ENCODE data around the gene GPHN. TPM values are rescaled to one million over a fixed set of nuclear protein-coding genes. Genes with fewer than 3 reads are reported as not detected.

The GPHN gene
- total RNA-seq, 1 donor from 2014 or later = 12.5 TPM

DNA sequence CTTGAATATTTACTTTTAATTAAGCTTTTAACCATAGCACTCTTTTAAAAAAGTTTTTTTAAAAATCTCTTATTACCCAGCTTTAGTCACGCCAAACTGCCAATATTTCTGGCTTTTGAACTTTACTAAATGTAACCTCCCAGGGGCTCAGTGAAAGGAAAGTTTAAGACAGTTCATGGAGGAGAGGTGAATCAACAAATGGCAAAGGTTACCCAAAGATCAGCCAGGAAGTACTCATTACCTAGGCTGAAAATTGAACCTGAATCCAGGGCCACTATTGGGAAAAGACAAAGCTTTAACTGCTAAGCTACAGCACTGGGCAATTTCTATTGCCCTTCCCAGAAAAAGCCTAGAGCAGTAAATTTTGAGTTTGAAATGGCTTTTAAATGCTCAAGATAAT lies 282.2 kb downstream of the GPHN start:
- Histone ChIP-seq H3K9me3 (no peaks in the 10 kb centered on the region), H3K27ac (no peak overlapping the region)

DNA sequence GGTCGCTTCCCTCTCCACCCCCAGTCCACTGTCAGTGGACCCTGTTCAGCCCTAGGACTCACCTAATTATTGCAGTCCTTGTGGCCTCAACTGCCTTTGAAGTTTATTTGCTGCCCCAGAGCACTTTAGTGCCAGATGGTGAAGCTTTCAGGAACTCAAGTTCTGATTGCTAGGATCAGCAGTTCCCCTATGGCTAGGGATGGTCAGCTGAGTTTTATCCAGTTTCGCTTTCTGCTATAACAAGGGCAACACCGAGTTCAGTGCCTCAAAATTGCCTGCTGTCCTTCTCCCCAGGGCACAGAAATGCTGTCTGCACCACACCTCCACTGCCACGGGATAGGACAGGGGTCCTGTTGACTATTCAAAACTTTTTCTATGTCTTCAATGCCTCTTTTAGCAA lies 295.0 kb downstream of the GPHN start:
- H3K36me3 ChIP-seq = no peaks in the 10 kb centered on the region
- no peaks in the 10 kb centered on the region for H3K27me3 ChIP-seq
- DNase-seq (ENCODE audit: extremely low spot score in 2 of 2) = no peak
- no peak overlapping the region for H3K4me3 ChIP-seq
- intact Hi-C loops (cut with DNase I) = no loop called here
- no peaks in the 10 kb centered on the region for H3K9me3 ChIP-seq
- H3K27ac ChIP-seq = no peak overlapping the region
- no peak for TF ChIP-seq POLR2AphosphoS5 (IDR thresholded peaks at IDR 0.05; ENCODE audit: insufficient read depth in 1 of 2, low read depth in 1 of 2)
- TF ChIP-seq POLR2A (IDR thresholded peaks at IDR 0.05) = no peak
- TF ChIP-seq, protein P1, sequence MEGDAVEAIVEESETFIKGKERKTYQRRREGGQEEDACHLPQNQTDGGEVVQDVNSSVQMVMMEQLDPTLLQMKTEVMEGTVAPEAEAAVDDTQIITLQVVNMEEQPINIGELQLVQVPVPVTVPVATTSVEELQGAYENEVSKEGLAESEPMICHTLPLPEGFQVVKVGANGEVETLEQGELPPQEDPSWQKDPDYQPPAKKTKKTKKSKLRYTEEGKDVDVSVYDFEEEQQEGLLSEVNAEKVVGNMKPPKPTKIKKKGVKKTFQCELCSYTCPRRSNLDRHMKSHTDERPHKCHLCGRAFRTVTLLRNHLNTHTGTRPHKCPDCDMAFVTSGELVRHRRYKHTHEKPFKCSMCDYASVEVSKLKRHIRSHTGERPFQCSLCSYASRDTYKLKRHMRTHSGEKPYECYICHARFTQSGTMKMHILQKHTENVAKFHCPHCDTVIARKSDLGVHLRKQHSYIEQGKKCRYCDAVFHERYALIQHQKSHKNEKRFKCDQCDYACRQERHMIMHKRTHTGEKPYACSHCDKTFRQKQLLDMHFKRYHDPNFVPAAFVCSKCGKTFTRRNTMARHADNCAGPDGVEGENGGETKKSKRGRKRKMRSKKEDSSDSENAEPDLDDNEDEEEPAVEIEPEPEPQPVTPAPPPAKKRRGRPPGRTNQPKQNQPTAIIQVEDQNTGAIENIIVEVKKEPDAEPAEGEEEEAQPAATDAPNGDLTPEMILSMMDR (IDR thresholded peaks at IDR 0.05) = no peak
- H3K4me1 ChIP-seq = no peaks in the 10 kb centered on the region

More for the DNA sequence above, 282.2 kb downstream of the GPHN start:
- TF ChIP-seq, protein P1 (IDR thresholded peaks at IDR 0.05) = no peak
- TF ChIP-seq POLR2A (IDR thresholded peaks at IDR 0.05) (no peak), POLR2AphosphoS5 (IDR thresholded peaks at IDR 0.05; ENCODE audit: insufficient read depth in 1 of 2, low read depth in 1 of 2) (no peak)
- no peak for DNase-seq (ENCODE audit: extremely low spot score in 2 of 2)
- no peaks in the 10 kb centered on the region for H3K4me1 ChIP-seq
- H3K27me3 ChIP-seq = no peaks in the 10 kb centered on the region
- no peak overlapping the region for H3K4me3 ChIP-seq
- H3K36me3 ChIP-seq = no peaks in the 10 kb centered on the region
- intact Hi-C loops (cut with DNase I) = no loop called here

DNA sequence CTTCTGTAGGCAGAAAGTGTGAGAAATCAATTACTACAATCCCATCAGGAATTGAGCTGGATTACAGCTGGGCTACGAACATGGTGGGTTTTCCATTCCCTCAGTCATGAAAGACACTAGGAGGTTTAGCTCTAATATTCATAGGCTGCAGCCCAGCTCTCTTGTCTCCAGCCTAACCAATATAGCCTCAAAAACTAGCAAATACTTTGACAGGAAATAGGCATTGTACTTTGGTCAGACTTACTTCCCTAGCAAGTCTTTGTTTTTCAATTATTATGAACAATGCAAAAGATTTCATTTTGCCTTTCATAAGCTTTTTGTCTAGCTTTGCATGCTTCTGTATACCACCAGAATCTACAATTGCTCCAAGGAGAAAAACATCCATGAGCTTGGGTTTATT lies 296.2 kb downstream of the GPHN start:
- Histone ChIP-seq H3K36me3 (no peaks in the 10 kb centered on the region), H3K27me3 (no peaks in the 10 kb centered on the region), H3K27ac (no peak overlapping the region), H3K4me3 (no peak overlapping the region), H3K4me1 (no peaks in the 10 kb centered on the region), H3K9me3 (no peaks in the 10 kb centered on the region)
- no peak for DNase-seq (ENCODE audit: extremely low spot score in 2 of 2)
- TF ChIP-seq POLR2A (IDR thresholded peaks at IDR 0.05) = no peak
- TF ChIP-seq POLR2AphosphoS5 (IDR thresholded peaks at IDR 0.05; ENCODE audit: insufficient read depth in 1 of 2, low read depth in 1 of 2) = no peak
- TF ChIP-seq, protein P1 (IDR thresholded peaks at IDR 0.05) = no peak
- intact Hi-C loops (cut with DNase I) = no loop called here

DNA sequence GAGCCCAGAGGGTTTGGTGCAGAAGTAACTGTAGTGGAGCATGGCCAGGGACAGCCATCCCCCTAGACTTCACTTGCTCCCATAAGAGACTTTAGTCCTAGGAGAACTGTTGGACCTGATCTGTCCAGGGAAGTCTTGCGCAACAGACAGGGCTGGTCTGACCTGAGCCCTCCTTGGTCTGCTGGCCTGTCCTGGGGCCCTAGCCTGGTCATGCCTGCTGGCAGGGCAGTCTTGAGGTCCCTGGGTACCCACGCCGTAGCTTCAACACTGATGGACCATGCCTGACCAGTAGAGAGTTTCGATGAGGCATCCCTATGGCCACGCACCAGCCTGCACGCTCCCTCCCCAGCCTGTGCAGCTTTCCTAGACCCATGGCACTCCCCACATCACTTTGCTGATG lies 305.7 kb downstream of the GPHN start:
- intact Hi-C loops (cut with DNase I) = no loop called here
- peaks cover 7% of the 10 kb centered on the region for H3K9me3 ChIP-seq
- no peaks in the 10 kb centered on the region for H3K27me3 ChIP-seq
- TF ChIP-seq POLR2A (IDR thresholded peaks at IDR 0.05) (no peak), POLR2AphosphoS5 (IDR thresholded peaks at IDR 0.05; ENCODE audit: insufficient read depth in 1 of 2, low read depth in 1 of 2) (no peak)
- TF ChIP-seq, protein P1 (IDR thresholded peaks at IDR 0.05) = no peak
- H3K36me3 ChIP-seq = peaks cover 0 to 19% of the 10 kb centered on the region in 2 donors
- H3K4me3 ChIP-seq = no peak overlapping the region
- no peaks in the 10 kb centered on the region for H3K4me1 ChIP-seq
- DNase-seq (ENCODE audit: extremely low spot score in 2 of 2) = no peak
- H3K27ac ChIP-seq = no peak overlapping the region

DNA sequence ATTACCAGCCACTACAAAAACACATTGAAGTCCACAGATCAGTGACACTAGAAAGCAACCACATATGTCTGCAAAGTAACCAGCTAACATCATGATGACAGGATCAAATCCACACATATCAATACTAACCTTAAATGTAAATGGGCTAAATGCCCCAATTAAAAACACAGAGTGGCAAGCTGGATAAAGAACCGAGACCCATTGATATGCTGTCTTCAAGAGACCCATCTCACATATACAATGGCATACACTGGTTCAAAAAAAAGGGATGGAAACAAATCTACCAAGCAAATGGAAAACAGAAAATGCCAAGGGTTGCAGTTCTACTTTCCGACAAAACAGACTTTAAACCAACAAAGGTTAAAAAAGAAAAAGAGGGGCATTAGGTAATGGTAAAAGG lies 307.7 kb downstream of the GPHN start:
- intact Hi-C loops (cut with DNase I) = no loop called here
- no peaks in the 10 kb centered on the region for H3K4me1 ChIP-seq
- H3K9me3 ChIP-seq = peaks cover 7% of the 10 kb centered on the region
- no peak overlapping the region for H3K27ac ChIP-seq
- no peak for TF ChIP-seq POLR2AphosphoS5 (IDR thresholded peaks at IDR 0.05; ENCODE audit: insufficient read depth in 1 of 2, low read depth in 1 of 2)
- no peak for TF ChIP-seq POLR2A (IDR thresholded peaks at IDR 0.05)
- TF ChIP-seq, protein P1 (IDR thresholded peaks at IDR 0.05) = no peak
- no peak for DNase-seq (ENCODE audit: extremely low spot score in 2 of 2)
- H3K36me3 ChIP-seq = peaks cover 0 to 19% of the 10 kb centered on the region in 2 donors
- no peak overlapping the region for H3K4me3 ChIP-seq
- H3K27me3 ChIP-seq = no peaks in the 10 kb centered on the region
